Amniotic stem cell (primary cell): ENCODE measurements around the gene ADCY6.
"Not testable (repeated sequence)": the region's sequence is repeated elsewhere in the genome, so short reads cannot be mapped to it uniquely, and the experiment has no call there.

Experiments used
- DNase-seq: peaks from one replicate; lab custom pipeline; 2025; lab: John Stamatoyannopoulos, UW

Gene ADCY6

DNA sequence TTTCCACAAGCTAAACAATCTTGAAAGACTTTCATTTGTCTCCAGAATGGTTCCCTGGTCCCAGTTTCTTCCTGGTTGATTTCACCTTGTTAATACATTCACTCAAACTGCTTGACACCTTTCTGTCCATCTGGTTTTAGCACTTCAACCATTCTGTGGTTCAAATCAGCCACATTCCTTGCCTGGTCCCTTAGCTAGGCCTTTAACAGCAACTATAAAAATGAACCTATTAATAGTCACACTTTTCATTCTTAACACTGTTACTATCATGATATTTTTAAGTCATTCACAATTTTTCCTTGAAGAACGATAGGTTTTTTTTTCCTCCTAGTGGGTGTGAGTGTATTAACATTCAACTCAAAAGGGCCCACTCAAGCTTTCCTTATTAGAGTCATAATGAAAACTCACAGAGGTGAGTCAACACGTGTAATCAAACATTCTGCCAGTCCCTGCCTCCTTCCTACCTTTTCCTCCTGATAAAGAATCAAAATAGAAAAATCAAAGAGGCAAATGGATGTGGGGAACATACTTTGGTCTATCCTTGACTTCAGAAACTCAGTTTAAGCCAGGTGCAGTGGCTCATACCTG, 38.0 kb downstream of the ADCY6 start:
- no peak for DNase-seq

- DNase-seq = no peak
Measured at GRCh38 chr12:48750215-48750614, 38.7 kb downstream of the ADCY6 start.

DNA sequence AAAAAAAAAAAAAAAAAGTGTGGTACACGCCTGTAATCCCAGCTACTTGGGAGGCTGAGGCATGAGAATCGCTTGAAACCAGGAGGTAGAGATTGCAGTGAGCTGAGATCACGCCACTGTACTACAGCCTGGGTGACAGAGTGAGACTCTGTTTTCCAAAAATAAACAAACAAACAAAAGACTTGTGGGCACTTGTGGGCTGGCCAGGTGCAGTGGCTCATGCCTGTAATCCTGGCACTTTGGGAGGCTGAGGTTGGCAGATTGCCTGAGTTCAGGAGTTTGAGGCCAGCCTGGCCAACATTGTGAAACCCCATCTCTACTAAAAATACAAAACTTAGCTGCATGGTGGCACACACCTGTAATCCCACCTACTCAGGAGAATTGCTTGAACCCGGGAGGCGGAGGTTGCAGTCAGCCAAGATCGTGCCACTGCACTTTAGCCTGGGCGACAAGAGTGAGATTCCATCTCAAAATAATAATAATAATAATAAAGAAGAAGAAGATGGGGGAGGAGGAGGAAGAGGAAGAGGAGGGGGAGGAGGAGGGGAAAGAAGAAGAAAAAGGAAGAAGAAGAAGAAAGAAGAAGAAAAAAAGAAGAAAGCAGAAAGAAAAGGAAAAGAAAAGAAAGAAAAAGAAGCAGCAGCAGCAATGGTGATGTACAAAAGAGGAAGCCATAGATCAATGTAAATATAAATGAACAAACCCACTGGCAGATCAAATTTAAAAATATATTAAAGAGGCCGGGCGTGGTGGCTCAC, 44.5 kb downstream of the ADCY6 start:
- DNase-seq = no peak

DNA sequence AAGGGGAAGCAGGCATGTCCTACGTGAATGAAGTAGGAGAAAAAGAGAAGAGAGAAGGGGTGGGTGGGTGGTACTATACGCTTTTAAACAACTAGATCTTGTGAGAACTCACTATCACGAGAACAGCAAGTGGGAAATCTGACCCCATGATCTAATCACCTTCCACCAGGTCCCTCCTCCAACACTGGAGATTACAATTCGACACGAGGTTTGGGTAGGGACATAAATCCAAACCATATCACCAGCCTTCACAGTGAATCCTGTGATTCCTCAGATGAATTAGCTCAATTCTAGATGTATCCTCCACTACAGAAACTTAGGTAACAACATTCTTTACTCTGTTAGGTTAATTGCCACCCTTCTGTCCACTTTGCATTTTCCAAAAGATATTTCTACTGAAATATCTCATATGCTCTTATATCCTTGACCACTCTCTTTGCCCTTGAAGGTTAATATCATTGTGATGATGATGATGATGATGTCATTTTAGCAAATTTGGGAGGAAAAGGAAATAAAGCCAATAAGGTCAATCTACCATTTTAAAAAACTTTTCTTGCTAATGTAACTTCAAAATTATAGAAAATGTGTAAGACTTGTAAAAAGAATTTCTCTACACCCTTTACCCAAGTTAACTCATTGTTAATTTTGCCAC, 49.1 kb downstream of the ADCY6 start:
- DNase-seq = no peak

GRCh38 chr12:48736456-48736855, 52.4 kb downstream of the ADCY6 start:
- no peak for DNase-seq

- DNase-seq = no peak
Measured at GRCh38 chr12:48728807-48729206, 60.1 kb downstream of the ADCY6 start.

- not testable (repeated sequence) for DNase-seq
Measured at GRCh38 chr12:48720737-48721136, 68.2 kb downstream of the ADCY6 start.

GRCh38 chr12:48720171-48720570, 68.7 kb downstream of the ADCY6 start:
- DNase-seq = not testable (repeated sequence)

DNA sequence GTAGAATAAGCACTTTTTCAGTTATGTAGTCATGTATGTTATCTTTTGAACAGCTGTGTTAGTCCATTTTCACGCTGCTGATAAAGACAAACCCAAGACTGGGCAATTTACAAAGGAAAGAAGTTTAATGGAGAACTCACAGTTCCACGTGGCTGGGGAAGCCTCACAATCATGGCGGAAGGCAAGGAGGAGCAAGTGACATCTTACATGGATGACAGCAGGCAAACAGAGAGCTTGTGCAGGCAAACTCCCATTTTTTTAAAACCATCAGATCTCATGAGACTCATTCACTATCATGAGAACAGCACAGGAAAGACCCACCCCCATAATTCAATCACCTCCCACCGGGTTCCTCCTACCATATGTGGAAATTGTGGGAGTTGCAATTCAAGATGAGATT, 69.9 kb downstream of the ADCY6 start:
- not testable (repeated sequence) for DNase-seq

DNA sequence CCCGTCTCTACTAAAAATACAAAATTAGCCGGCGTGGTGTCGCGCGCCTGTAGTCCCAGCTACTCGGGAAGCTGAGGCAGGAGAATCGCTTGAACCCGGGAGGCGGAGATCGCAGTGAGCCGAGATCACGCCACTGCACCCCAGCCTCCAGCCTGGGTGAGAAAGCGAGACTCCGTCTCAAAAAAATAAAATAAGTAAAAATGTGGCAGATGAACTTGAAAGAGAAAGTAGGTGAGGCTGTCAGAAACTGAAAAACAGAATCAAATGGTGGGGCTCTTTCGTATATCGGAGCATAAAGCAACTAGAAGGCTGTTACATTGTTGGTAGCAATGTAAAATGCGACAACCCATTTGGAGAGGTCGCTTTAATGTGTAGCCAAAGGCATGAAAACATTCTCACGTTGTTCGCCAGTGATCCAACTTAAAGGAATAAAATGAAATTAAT, 71.6 kb downstream of the ADCY6 start:
- DNase-seq = no peak

GRCh38 chr12:48716493-48717251, 72.2 kb downstream of the ADCY6 start, which contains the start of gene CCNT1:
Gene CCNT1 (minus strand): TSS chr12:48716707. CDS start chr12:48716675, 32 bp downstream.
- peak; percentile 100 for DNase-seq
